ENCODE measurements around the gene ETHE1. TPM values are rescaled to one million over a fixed set of nuclear protein-coding genes. Genes with fewer than 3 reads are reported as not detected.

ETHE1 gene
- total RNA-seq, 3 donors from 2014 or later, result 41.6 to 70.1 (median 59.4) TPM

DNA sequence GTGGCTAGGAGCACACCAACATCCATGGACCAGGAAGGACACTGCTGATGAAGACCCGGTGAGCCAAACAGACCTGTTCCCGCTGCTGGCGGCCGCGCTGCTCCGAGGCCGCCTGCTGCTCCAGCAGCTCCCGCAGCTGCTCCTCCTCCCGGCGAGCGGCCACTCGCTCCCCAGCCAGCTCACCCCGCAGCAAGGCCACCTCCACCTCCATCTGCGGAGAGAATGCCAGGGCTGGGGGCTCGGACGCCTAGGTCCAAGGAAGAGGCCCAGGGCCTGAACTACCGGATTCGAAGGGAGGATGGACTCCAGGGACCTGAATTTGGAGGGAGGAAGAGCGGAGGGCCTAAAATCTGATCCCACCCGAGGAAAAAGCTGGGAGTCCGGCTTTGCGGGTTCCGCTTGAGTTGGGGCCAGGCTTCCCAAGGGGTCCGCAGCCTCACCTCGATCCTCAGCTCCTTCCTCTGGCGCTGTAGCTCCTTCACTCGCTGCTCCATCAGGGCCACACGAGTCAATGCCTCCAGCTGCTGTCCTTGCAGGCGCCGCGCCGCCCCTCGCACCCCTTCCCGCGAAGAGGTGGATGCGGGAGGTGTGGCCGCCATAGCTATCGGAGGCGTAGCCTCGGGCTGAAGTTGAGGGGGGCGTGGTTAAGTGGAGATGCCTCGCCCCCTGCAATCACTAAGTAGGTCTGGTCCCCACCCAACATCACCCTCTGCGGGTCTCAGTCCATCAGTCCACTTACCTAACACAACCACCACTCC, 25.2 kb downstream of the ETHE1 start:
- no peaks in the 10 kb centered on the region for H3K9me3 ChIP-seq
- TF ChIP-seq, protein P1, sequence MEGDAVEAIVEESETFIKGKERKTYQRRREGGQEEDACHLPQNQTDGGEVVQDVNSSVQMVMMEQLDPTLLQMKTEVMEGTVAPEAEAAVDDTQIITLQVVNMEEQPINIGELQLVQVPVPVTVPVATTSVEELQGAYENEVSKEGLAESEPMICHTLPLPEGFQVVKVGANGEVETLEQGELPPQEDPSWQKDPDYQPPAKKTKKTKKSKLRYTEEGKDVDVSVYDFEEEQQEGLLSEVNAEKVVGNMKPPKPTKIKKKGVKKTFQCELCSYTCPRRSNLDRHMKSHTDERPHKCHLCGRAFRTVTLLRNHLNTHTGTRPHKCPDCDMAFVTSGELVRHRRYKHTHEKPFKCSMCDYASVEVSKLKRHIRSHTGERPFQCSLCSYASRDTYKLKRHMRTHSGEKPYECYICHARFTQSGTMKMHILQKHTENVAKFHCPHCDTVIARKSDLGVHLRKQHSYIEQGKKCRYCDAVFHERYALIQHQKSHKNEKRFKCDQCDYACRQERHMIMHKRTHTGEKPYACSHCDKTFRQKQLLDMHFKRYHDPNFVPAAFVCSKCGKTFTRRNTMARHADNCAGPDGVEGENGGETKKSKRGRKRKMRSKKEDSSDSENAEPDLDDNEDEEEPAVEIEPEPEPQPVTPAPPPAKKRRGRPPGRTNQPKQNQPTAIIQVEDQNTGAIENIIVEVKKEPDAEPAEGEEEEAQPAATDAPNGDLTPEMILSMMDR (IDR thresholded peaks at IDR 0.05), result no peak
- TF ChIP-seq POLR2A (IDR thresholded peaks at IDR 0.05) (no peak), POLR2AphosphoS5 (IDR thresholded peaks at IDR 0.05) (no peak)
- no peak overlapping the region for H3K4me3 ChIP-seq
- no peaks in the 10 kb centered on the region for H3K27me3 ChIP-seq
- H3K4me1 ChIP-seq, result peaks cover 0 to 3% of the 10 kb centered on the region in 2 donors
- intact Hi-C loops (cut with DNase I; ENCODE audit: low total_unique reads), result no loop called here
- H3K36me3 ChIP-seq, result no peaks in the 10 kb centered on the region
- H3K27ac ChIP-seq, result no peak overlapping the region
- no peak for DNase-seq (ENCODE audit: low spot score in 2 of 2)

DNA sequence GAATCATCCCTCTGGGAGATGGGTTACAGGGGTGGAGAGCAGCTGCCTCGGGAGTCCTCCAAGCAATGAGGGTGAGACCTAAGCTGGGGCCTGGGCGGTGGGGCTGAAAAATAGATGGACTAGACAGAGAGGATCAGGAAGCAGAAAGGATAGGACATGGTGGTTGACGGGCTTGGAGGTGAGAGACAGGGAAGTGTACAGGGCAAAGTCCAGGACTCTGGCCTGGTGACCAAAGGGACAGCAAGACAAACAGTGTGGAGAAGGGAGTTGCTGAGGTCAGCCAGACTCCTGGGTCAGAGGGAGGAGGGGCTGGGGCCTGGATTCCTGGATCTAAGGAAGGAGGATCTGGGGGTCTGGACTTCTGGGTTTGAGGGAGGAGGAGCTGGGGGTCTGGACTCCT, 28.0 kb downstream of the ETHE1 start:
- TF ChIP-seq POLR2A (IDR thresholded peaks at IDR 0.05), result no peak
- no peak for TF ChIP-seq POLR2AphosphoS5 (IDR thresholded peaks at IDR 0.05)
- TF ChIP-seq, protein P1 (IDR thresholded peaks at IDR 0.05), result no peak
- no peak for DNase-seq (ENCODE audit: low spot score in 2 of 2)
- H3K9me3 ChIP-seq, result no peaks in the 10 kb centered on the region
- H3K27me3 ChIP-seq, result no peaks in the 10 kb centered on the region
- H3K27ac ChIP-seq, result no peak overlapping the region
- no peak overlapping the region for H3K4me3 ChIP-seq
- intact Hi-C loops (cut with DNase I; ENCODE audit: low total_unique reads), result no loop called here
- H3K36me3 ChIP-seq, result no peaks in the 10 kb centered on the region
- no peaks in the 10 kb centered on the region for H3K4me1 ChIP-seq

DNA sequence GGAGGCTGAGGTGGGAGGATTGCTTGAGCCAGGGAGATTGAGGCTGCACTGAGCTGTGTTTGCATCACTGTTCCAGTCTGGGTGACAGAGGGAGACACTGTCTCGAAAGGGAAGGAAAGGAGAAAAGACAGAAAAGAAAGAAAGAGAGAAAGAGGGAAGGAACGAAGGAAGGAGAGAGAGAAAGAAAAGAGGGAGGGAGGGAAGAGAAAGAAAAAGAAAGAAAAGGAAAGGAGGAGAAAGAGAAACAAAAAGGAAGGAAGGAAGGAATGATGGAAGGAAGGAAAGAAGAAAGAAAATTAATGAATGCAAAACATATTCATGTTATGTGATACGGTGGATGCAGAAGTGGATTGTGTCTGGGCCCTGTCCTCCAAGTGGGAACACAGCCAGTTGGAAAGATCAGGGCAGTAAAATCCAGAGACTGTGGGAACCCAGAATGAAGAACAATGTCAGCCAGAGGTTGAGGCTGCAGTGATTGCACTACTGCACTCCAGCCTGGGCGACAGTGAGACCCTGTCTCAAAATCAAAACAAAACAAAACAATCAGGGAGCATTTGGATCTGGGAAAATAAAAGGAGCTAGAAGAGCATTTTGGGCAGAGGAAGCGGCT, 28.7 kb downstream of the ETHE1 start:
- TF ChIP-seq, protein P1 (IDR thresholded peaks at IDR 0.05), result no peak
- no peak for TF ChIP-seq POLR2AphosphoS5 (IDR thresholded peaks at IDR 0.05)
- TF ChIP-seq POLR2A (IDR thresholded peaks at IDR 0.05), result no peak
- H3K27me3 ChIP-seq, result no peaks in the 10 kb centered on the region
- no peak overlapping the region for H3K27ac ChIP-seq
- intact Hi-C loops (cut with DNase I; ENCODE audit: low total_unique reads), result no loop called here
- no peak overlapping the region for H3K4me3 ChIP-seq
- H3K36me3 ChIP-seq, result no peaks in the 10 kb centered on the region
- H3K4me1 ChIP-seq, result no peaks in the 10 kb centered on the region
- no peak for DNase-seq (ENCODE audit: low spot score in 2 of 2)
- no peaks in the 10 kb centered on the region for H3K9me3 ChIP-seq

DNA sequence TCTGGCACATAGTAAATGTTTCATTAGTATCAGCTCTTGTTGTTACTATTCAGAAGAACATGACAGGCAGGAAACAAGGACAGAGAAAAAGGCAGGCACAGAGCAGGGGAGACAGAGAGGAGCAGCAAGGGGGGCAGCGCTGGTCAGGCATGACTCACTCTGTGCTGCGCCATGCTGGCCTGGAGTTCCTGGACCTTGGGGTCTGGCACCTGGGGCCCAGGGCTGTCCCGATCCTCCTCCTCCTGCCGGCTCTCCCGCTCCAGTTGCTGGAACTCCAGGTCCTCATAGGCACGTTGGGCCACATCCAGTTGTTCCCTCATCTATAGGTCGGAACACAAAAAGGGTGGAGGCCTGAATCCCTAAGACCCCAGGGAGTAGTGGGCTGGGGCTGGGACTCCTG, 30.0 kb downstream of the ETHE1 start:
- H3K4me1 ChIP-seq, result no peaks in the 10 kb centered on the region
- DNase-seq (ENCODE audit: low spot score in 2 of 2), result no peak
- H3K27ac ChIP-seq, result no peak overlapping the region
- H3K36me3 ChIP-seq, result no peaks in the 10 kb centered on the region
- TF ChIP-seq POLR2AphosphoS5 (IDR thresholded peaks at IDR 0.05) (no peak), POLR2A (IDR thresholded peaks at IDR 0.05) (no peak)
- no peaks in the 10 kb centered on the region for H3K9me3 ChIP-seq
- H3K4me3 ChIP-seq, result no peak overlapping the region
- H3K27me3 ChIP-seq, result no peaks in the 10 kb centered on the region
- intact Hi-C loops (cut with DNase I; ENCODE audit: low total_unique reads), result no loop called here

DNA sequence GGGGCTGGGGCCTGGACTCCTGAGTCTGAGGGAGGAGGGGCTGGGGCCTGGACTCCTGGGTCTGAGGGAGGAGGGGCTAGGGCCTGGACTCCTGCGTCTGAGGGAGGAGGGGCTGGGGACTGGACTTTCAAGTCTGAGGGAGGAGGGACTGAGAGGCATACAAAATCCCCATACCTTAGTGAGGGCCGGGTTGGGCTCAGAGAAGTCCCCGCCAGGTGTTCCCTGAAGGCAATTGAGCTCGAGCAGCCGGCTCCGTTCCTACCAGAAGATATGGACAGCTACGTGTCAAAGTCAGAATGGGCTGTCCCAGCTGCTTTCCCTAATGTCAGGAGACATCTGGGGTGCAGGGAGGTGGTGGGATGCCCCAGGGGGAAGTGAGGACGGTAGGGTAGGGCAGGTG, 31.9 kb downstream of the ETHE1 start:
- no peak overlapping the region for H3K4me3 ChIP-seq
- no peaks in the 10 kb centered on the region for H3K9me3 ChIP-seq
- intact Hi-C loops (cut with DNase I; ENCODE audit: low total_unique reads), result no loop called here
- H3K27me3 ChIP-seq, result no peaks in the 10 kb centered on the region
- H3K36me3 ChIP-seq, result no peaks in the 10 kb centered on the region
- no peaks in the 10 kb centered on the region for H3K4me1 ChIP-seq
- TF ChIP-seq POLR2A (IDR thresholded peaks at IDR 0.05), result no peak
- no peak overlapping the region for H3K27ac ChIP-seq
- no peak for DNase-seq (ENCODE audit: low spot score in 2 of 2)

DNA sequence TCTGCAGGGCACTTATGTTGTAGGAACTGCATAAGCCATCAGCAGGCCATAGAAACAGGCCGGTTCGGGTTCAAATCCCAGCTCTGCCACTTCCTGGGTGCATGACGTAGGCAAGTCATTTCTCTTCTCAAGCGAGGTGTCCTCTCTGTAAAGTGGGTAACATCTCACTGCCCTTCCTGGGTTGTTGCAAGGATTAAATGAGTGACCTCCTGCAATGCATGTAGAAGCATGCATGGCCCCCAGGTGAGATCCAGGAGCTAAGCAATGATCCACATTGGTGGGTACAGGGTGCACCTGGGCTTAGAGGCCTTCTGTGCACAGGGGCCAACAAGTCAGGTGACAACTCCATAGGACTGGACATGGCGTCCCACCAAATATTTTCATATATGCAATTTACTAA, 36.2 kb downstream of the ETHE1 start:
- H3K4me3 ChIP-seq, result no peak overlapping the region
- H3K27me3 ChIP-seq, result no peaks in the 10 kb centered on the region
- TF ChIP-seq, protein P1 (IDR thresholded peaks at IDR 0.05), result no peak
- TF ChIP-seq POLR2A (IDR thresholded peaks at IDR 0.05) (no peak), POLR2AphosphoS5 (IDR thresholded peaks at IDR 0.05) (no peak)
- H3K4me1 ChIP-seq, result no peaks in the 10 kb centered on the region
- no peaks in the 10 kb centered on the region for H3K36me3 ChIP-seq
- intact Hi-C loops (cut with DNase I; ENCODE audit: low total_unique reads), result no loop called here
- no peaks in the 10 kb centered on the region for H3K9me3 ChIP-seq
- no peak for DNase-seq (ENCODE audit: low spot score in 2 of 2)
- no peak overlapping the region for H3K27ac ChIP-seq

Data from breast epithelium (tissue), 4 donors.